SK-N-SH (cell line): ENCODE measurements around the gene LSM3.

ENCODE experiments used
- CTCF ChIP-seq: fragments of 200-600 bp; sonication (generic); IDR thresholded peaks from 2 replicates; pipeline ENCODE4 v1.6.1; 2017; ENCODE audit warnings: antibody characterized with exemption, mild to moderate bottlenecking, moderate library complexity
- FOXM1 ChIP-seq: IDR thresholded peaks from 2 replicates; pipeline ENCODE4 v1.4.0; 2012; ENCODE audit warnings: low read depth, mild to moderate bottlenecking
- IRF3 ChIP-seq: fragments of 150-350 bp; IDR thresholded peaks from 2 replicates; pipeline ENCODE4 v1.6.1; 2016; ENCODE audit warnings: mild to moderate bottlenecking, low read depth, low read length
- NFIC ChIP-seq: IDR thresholded peaks from 2 replicates; pipeline ENCODE4 v1.4.0; 2012; ENCODE audit warnings: borderline replicate concordance
- RAD21 ChIP-seq: IDR thresholded peaks from 2 replicates; pipeline ENCODE4 v1.6.1; 2012; ENCODE audit warnings: mild to moderate bottlenecking, low read length
- SMC3 ChIP-seq: IDR thresholded peaks from 2 replicates; pipeline ENCODE4 v1.6.1; 2012; ENCODE audit warnings: low read depth, low read length, improper control_type of control experiment
- TAF1 ChIP-seq: IDR thresholded peaks from 2 replicates; pipeline ENCODE4 v1.6.1; 2012; ENCODE audit warnings: low read depth, mild to moderate bottlenecking, low read length, moderate library complexity, borderline replicate concordance
- TCF12 ChIP-seq: IDR thresholded peaks from 2 replicates; pipeline ENCODE4 v1.4.0; 2012

- TF ChIP-seq TCF12 (no peak), NFIC (no peak), TAF1 (no peak), CTCF (no peak), RAD21 (no peak), FOXM1 (no peak), IRF3 (no peak), SMC3 (no peak)
Observed at GRCh38 chr3:14238356-14238755, 59.7 kb downstream of the LSM3 start.
